Vagina (tissue), 2 donors: Measurements from ENCODE around the gene OR2L8. TPM values are rescaled to one million over a fixed set of nuclear protein-coding genes. Genes with fewer than 3 reads are reported as not detected.

Experiments used
- DNase-seq, 2 donors: peaks; one replicate each; pipeline ENCODE4 v3.0.0-alpha.2; 2017; ENCODE audit errors: extremely low spot score in 2 of 2
- H3K27ac ChIP-seq: fragments of 200-600 bp; sonication (generic); one replicate; pipeline ENCODE4 v1.5.1; 2019
- H3K27me3 ChIP-seq: fragments of 200-600 bp; sonication (generic); one replicate; pipeline ENCODE4 v1.5.1; 2019
- H3K36me3 ChIP-seq, 2 donors: fragments of 200-600 bp; sonication (generic); one replicate each; pipeline ENCODE4 v1.5.1; 2017 to 2019
- H3K4me1 ChIP-seq: fragments of 200-600 bp; sonication (generic); one replicate; pipeline ENCODE4 v1.5.1; 2019
- H3K4me3 ChIP-seq, 2 donors: fragments of 200-600 bp; sonication (generic); 1 replicate in 1 of 2; 2 replicates in 1 of 2; pipeline ENCODE4 v1.5.1; 2016 to 2019
- H3K9me3 ChIP-seq: fragments of 200-600 bp; sonication (generic); one replicate; pipeline ENCODE4 v1.5.1; 2019
- POLR2A ChIP-seq, 2 donors: fragments of 450-650 bp; IDR thresholded peaks; one replicate each; pipeline ENCODE4 v1.6.1; 2017; ENCODE audit warnings: antibody characterized with exemption in 2 of 2, mild to moderate bottlenecking in 2 of 2, moderate library complexity in 2 of 2
- POLR2AphosphoS5 ChIP-seq, 2 donors: sonication (generic); formaldehyde crosslinking; IDR thresholded peaks; one replicate each; pipeline ENCODE4 v1.9.0; 2017; ENCODE audit warnings: antibody characterized with exemption in 2 of 2, mild to moderate bottlenecking in 2 of 2, low read depth in 1 of 2; ENCODE audit not compliant: insufficient read depth in 1 of 2
- intact Hi-C: fragments of 100-400 bp; cut with DNase I; formaldehyde crosslinking; loops from one replicate; pipeline ENCODE4 v1.15.1; 2023
- total RNA-seq: library from RNA; depleted of rRNA; stranded (reverse); fragments of >200 nt; gene quantifications from one replicate; pipeline ENCODE4 v1.2.3, GENCODE V29; 2016
- TF ChIP-seq, protein P1 (sequence below), 3 experiments: fragments of 450-650 bp in 2 of 3; fragments of 200-600 bp in 1 of 3; sonication (generic) in 1 of 3; IDR thresholded peaks; one replicate each; pipeline ENCODE4 v1.5.1; 2017 to 2019; ENCODE audit warnings: antibody characterized with exemption in 3 of 3, mild to moderate bottlenecking in 2 of 3, moderate library complexity in 2 of 3

The OR2L8 gene, protein sequence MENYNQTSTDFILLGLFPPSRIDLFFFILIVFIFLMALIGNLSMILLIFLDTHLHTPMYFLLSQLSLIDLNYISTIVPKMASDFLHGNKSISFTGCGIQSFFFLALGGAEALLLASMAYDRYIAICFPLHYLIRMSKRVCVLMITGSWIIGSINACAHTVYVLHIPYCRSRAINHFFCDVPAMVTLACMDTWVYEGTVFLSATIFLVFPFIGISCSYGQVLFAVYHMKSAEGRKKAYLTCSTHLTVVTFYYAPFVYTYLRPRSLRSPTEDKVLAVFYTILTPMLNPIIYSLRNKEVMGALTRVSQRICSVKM
- not detected for total RNA-seq

DNA sequence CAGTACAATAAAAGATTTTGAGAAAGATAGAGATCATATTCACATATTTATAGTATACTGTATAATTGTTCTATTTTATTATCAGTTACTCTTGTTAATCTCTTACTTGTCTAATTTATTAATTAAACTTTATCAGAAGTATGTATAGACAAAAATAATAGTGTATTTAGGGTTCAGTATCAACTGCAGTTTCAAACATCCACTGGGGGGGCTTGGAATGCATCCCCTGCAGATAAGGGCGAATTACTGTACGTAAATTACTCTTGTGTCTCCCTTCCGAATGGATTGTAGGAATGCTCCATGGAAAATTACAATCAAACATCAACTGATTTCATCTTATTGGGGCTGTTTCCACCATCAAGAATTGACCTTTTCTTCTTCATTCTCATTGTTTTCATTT is at the start of gene OR2L8:
Gene OR2L8, plus strand, starts transcription at position 301 of the 400 bp plus-strand sequence. Its CDS starts 0 bp downstream, at position 301.
- TF ChIP-seq POLR2AphosphoS5 (IDR thresholded peaks at IDR 0.05; ENCODE audit: insufficient read depth in 1 of 2, low read depth in 1 of 2) (no peak), POLR2A (IDR thresholded peaks at IDR 0.05) (no peak)
- TF ChIP-seq, protein P1, sequence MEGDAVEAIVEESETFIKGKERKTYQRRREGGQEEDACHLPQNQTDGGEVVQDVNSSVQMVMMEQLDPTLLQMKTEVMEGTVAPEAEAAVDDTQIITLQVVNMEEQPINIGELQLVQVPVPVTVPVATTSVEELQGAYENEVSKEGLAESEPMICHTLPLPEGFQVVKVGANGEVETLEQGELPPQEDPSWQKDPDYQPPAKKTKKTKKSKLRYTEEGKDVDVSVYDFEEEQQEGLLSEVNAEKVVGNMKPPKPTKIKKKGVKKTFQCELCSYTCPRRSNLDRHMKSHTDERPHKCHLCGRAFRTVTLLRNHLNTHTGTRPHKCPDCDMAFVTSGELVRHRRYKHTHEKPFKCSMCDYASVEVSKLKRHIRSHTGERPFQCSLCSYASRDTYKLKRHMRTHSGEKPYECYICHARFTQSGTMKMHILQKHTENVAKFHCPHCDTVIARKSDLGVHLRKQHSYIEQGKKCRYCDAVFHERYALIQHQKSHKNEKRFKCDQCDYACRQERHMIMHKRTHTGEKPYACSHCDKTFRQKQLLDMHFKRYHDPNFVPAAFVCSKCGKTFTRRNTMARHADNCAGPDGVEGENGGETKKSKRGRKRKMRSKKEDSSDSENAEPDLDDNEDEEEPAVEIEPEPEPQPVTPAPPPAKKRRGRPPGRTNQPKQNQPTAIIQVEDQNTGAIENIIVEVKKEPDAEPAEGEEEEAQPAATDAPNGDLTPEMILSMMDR (IDR thresholded peaks at IDR 0.05), result no peak
- no peaks in the 10 kb centered on the region for H3K36me3 ChIP-seq
- no peak within 1 kb of the TSS for H3K27ac ChIP-seq
- H3K4me1 ChIP-seq, result no peaks in the 10 kb centered on the region
- H3K27me3 ChIP-seq, result no peaks in the 10 kb centered on the region
- H3K4me3 ChIP-seq, result no peak within 1 kb of the TSS
- no peak for DNase-seq
- intact Hi-C loops, result no loop called here
- H3K9me3 ChIP-seq, result no peaks in the 10 kb centered on the region

DNA sequence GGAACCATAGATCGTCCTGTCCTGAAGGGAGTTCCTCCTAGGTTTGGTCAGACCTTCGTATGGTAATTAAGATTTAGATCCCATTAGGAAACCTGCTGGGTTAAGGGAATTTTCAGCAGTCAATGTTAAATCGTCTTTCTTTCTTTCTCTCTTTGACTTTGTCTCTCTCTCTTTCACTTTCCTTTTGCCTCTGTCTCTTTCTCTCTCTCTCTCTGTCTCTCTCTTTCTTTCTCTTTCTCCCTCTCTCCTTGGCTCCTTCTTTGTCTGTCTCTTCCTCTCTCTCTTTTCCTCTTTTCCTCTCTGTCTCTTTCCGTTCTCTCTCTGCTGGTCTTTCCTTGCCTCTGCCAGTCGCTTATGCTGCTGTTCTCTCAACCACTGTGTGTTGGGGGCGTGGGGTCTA is 44.5 kb upstream of the OR2L8 start:
- no peaks in the 10 kb centered on the region for H3K9me3 ChIP-seq
- no peak overlapping the region for H3K27ac ChIP-seq
- TF ChIP-seq, protein P1 (IDR thresholded peaks at IDR 0.05), result no peak
- no peak for TF ChIP-seq POLR2AphosphoS5 (IDR thresholded peaks at IDR 0.05; ENCODE audit: insufficient read depth in 1 of 2, low read depth in 1 of 2)
- TF ChIP-seq POLR2A (IDR thresholded peaks at IDR 0.05), result no peak
- H3K36me3 ChIP-seq, result no peaks in the 10 kb centered on the region
- intact Hi-C loops, result no loop called here
- no peak overlapping the region for H3K4me3 ChIP-seq
- no peaks in the 10 kb centered on the region for H3K4me1 ChIP-seq
- DNase-seq, result no peak
- H3K27me3 ChIP-seq, result no peaks in the 10 kb centered on the region

DNA sequence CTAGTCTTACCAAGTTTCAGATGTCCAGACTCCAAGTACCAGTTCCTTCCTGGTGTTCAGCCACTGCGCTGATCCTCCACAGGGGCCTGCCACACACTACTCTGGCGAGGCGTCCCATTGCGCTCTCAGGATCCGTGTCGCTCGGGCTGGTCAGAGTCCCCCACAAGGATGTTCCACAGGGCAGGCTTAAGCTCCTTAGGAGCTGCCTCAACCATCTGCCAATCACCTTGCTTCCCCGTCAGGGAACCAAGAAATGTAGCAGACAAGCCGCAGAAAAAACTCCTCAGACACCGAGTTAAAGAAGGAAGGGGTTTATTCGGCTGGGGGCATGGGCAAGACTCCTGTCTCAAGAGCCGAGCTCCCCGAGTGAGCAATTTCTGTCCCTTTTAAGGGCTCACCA is 43.5 kb upstream of the OR2L8 start:
- intact Hi-C loops, result no loop called here
- Histone ChIP-seq H3K27me3 (no peaks in the 10 kb centered on the region), H3K4me1 (no peaks in the 10 kb centered on the region), H3K9me3 (no peaks in the 10 kb centered on the region), H3K4me3 (no peak overlapping the region), H3K36me3 (no peaks in the 10 kb centered on the region), H3K27ac (no peak overlapping the region)
- DNase-seq, result no peak
- TF ChIP-seq POLR2A (IDR thresholded peaks at IDR 0.05), result no peak
- no peak for TF ChIP-seq POLR2AphosphoS5 (IDR thresholded peaks at IDR 0.05; ENCODE audit: insufficient read depth in 1 of 2, low read depth in 1 of 2)
- TF ChIP-seq, protein P1 (IDR thresholded peaks at IDR 0.05), result no peak

DNA sequence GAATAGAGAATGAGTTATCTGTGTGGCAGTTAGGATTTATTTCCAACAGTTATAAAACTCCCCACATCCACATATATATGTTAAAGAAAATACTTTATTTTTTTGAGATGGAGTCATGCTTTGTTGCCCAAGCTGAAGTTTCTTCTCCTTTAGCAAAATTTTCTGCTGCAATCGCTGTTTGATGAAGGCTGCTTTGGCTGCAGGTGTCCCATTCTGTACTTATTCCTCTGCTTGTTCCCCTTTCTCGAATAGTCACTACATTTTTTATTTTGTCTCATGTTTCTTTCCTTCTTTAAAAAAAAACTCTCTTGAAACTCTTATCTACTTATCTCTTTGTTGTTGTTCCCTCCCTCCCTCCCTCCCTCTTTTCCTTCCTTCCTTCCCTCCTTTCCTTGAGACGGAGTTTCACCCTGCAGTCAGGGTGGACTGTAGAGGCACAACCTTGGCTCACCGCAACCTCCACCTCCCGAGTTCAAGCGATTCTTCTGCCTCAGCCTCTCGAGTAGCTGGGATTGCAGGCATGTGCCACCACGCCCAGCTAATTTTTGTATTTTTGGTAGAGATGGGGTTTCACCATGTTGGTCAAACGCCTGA is 42.7 kb upstream of the OR2L8 start:
- Histone ChIP-seq H3K36me3 (no peaks in the 10 kb centered on the region), H3K4me1 (no peaks in the 10 kb centered on the region), H3K27ac (no peak overlapping the region), H3K4me3 (peak overlapping the region in 1 of 2 donors; percentile 19), H3K27me3 (no peaks in the 10 kb centered on the region), H3K9me3 (no peaks in the 10 kb centered on the region)
- intact Hi-C loops, result no loop called here
- DNase-seq, result no peak
- TF ChIP-seq, protein P1 (IDR thresholded peaks at IDR 0.05), result no peak
- no peak for TF ChIP-seq POLR2AphosphoS5 (IDR thresholded peaks at IDR 0.05; ENCODE audit: insufficient read depth in 1 of 2, low read depth in 1 of 2)
- no peak for TF ChIP-seq POLR2A (IDR thresholded peaks at IDR 0.05)

DNA sequence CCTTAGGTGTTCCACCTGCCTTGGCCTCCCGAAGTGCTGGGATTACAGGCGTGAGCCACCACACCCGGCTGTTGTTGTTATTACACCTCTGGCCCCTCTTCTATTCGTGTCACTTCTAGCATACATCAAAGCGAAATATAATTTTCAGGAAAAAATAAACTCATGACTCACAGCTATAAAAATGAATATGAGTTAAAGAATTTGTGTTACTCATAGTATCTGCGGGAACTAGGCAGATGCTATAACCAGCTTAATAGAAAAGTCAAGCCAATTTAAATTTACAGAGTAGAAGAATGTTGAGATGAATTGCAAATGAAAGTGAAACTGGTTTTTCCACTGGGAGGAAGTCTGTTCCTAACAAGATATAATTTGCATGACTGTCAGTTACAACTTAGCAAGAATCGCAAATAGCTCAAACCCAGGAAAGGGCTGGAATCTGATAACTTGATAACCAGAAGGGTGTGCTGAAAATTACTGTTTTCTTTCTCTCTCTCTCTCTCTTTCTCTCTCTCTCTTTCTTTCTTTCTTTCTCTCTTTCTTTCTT is 42.1 kb upstream of the OR2L8 start:
- H3K4me1 ChIP-seq, result no peaks in the 10 kb centered on the region
- no peaks in the 10 kb centered on the region for H3K36me3 ChIP-seq
- TF ChIP-seq, protein P1 (IDR thresholded peaks at IDR 0.05), result no peak
- TF ChIP-seq POLR2AphosphoS5 (IDR thresholded peaks at IDR 0.05; ENCODE audit: insufficient read depth in 1 of 2, low read depth in 1 of 2), result no peak
- TF ChIP-seq POLR2A (IDR thresholded peaks at IDR 0.05), result no peak
- H3K27me3 ChIP-seq, result no peaks in the 10 kb centered on the region
- no peaks in the 10 kb centered on the region for H3K9me3 ChIP-seq
- H3K4me3 ChIP-seq, result peak overlapping the region; percentile 9 to 19
- DNase-seq, result no peak
- no peak overlapping the region for H3K27ac ChIP-seq
- intact Hi-C loops, result no loop called here
